Astrocyte (in vitro differentiated cells and primary cell): ENCODE measurements around the gene ST6GALNAC3.

Experiments used
- CTCF ChIP-seq: IDR thresholded peaks from 2 replicates; pipeline ENCODE4 v1.5.1; 2011; ENCODE audit warnings: low read depth, mild to moderate bottlenecking, inconsistent platforms, low read length, moderate library complexity; ENCODE audit not compliant: insufficient read depth
- EZH2 ChIP-seq: IDR thresholded peaks from 2 replicates; pipeline ENCODE4 v1.6.1; 2012; ENCODE audit warnings: mild to moderate bottlenecking, low read length, inconsistent platforms; ENCODE audit not compliant: insufficient read depth

DNA sequence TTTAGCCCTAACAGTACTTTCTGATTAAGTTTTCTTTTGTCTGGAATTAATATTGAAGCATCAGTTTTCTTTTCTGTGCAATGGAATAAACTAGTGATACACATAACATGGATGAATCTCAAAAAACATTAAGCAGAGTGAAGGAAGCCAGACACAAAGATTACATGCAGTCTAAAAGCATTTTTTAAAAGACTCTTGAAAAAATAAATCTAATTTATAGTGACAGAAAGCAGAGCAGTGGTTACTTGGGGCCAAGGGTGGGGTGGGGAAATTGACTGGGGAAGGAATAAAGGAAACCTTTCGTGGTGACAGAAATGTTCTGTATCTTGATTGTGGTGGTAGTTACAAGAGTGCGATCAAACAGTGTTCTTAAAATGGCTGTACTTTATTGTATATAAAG is 20.2 kb upstream of the ST6GALNAC3 start:
- no peak for TF ChIP-seq CTCF
- TF ChIP-seq EZH2, result no peak
